SK-N-SH (cell line): Measurements from ENCODE around the gene PITPNB. TPM values are rescaled to one million over a fixed set of nuclear protein-coding genes. Genes with fewer than 3 reads are reported as not detected.

Source experiments
- CTCF ChIA-PET: fragments of 300-600, 350-600 bp; formaldehyde crosslinking; extraction: SDS; loops from one replicate; lab custom pipeline; 2021; lab: Yijun Ruan, JAX
- POLR2A ChIA-PET: fragments of 350-600 bp; sonication (Branson Sonifier 250); formaldehyde crosslinking; extraction: SDS; loops from one replicate; lab custom pipeline; 2020; ENCODE audit warnings: antibody characterized with exemption, inconsistent platforms; lab: Yijun Ruan, JAX
- DNase-seq: peaks from one replicate; pipeline ENCODE4 v3.0.0; 2012
- H2AFZ ChIP-seq: fragments of 200-600 bp; sonication (generic); 2 replicates; pipeline ENCODE4 v1.8.1; 2016; ENCODE audit warnings: antibody characterized with exemption, mild to moderate bottlenecking, low read depth
- H3F3A ChIP-seq: fragments of 200-600 bp; sonication (generic); replicated peaks from 2 replicates; pipeline ENCODE3; 2016; ENCODE audit warnings: antibody characterized with exemption, mild to moderate bottlenecking; ENCODE audit not compliant: insufficient read depth
- H3K27ac ChIP-seq, 2 experiments: fragments of 200-500 bp in 1 of 2; fragments of 200-600 bp in 1 of 2; sonication (Bioruptor generic) in 1 of 2; sonication (generic), shearing (Covaris generic) in 1 of 2; 2 replicates each; pipeline versions ENCODE4 v1.5.1 to v1.6.1; 2014 to 2016; ENCODE audit warnings: low read depth in 2 of 2, inconsistent platforms in 1 of 2, low read length in 1 of 2, mild to moderate bottlenecking in 1 of 2, mixed read lengths in 1 of 2
- H3K27me3 ChIP-seq: fragments of 200-600 bp; sonication (generic), shearing (Covaris generic); 2 replicates; pipeline ENCODE4 v1.6.1; 2016; ENCODE audit warnings: mixed run types; ENCODE audit not compliant: insufficient read depth
- H3K36me3 ChIP-seq, 2 experiments: fragments of 200-500 bp in 1 of 2; fragments of 200-600 bp in 1 of 2; sonication (Bioruptor generic) in 1 of 2; sonication (generic) in 1 of 2; replicated peaks in 1 of 2; 2 replicates each; pipeline versions ENCODE3 to v1.5.1; 2014 to 2016; ENCODE audit warnings: low read length in 1 of 2, mild to moderate bottlenecking in 1 of 2; ENCODE audit not compliant: insufficient read depth in 2 of 2, control insufficient read depth in 1 of 2
- H3K4me1 ChIP-seq, 2 experiments: fragments of 200-500 bp in 1 of 2; fragments of 200-600 bp in 1 of 2; sonication (Bioruptor generic) in 1 of 2; sonication (generic), shearing (Covaris generic) in 1 of 2; 2 replicates each; pipeline versions ENCODE4 v1.5.1 to v1.6.1; 2014 to 2016; ENCODE audit warnings: low read depth in 1 of 2, low read length in 1 of 2, mixed run types in 1 of 2; ENCODE audit not compliant: insufficient read depth in 2 of 2, control insufficient read depth in 1 of 2
- H3K4me2 ChIP-seq: fragments of 200-600 bp; sonication (generic), shearing (Covaris generic); 2 replicates; pipeline ENCODE4 v1.6.1; 2017; ENCODE audit warnings: mixed run types
- H3K4me3 ChIP-seq, 2 experiments: fragments of 200-500 bp in 1 of 2; fragments of 200-600 bp in 1 of 2; sonication (Bioruptor generic) in 1 of 2; sonication (generic), shearing (Covaris generic) in 1 of 2; 2 replicates each; pipeline versions ENCODE4 v1.5.1 to v1.8.1; 2014 to 2016; ENCODE audit warnings: low read depth in 2 of 2, inconsistent platforms in 1 of 2, low read length in 1 of 2, mild to moderate bottlenecking in 1 of 2, mixed read lengths in 1 of 2, moderate library complexity in 1 of 2
- H3K79me2 ChIP-seq: fragments of 200-600 bp; sonication (generic); 2 replicates; pipeline ENCODE4 v1.8.1; 2017; ENCODE audit warnings: mild to moderate bottlenecking; ENCODE audit not compliant: insufficient read depth
- H3K9ac ChIP-seq: fragments of 200-600 bp; sonication (generic); 2 replicates; pipeline ENCODE4 v1.6.1; 2017; ENCODE audit warnings: mixed run types
- H3K9me2 ChIP-seq: fragments of 200-600 bp; sonication (generic); 2 replicates; pipeline ENCODE4 v1.6.1; 2017; ENCODE audit warnings: mixed run types
- H3K9me3 ChIP-seq: fragments of 200-600 bp; sonication (generic); 2 replicates; pipeline ENCODE4 v1.6.1; 2017; ENCODE audit warnings: mixed run types, mild to moderate bottlenecking, moderate library complexity
- H4K20me1 ChIP-seq: fragments of 200-600 bp; sonication (generic); 2 replicates; pipeline ENCODE4 v1.6.1; 2017; ENCODE audit warnings: mild to moderate bottlenecking, mixed run types; ENCODE audit not compliant: insufficient read depth
- ELF1 ChIP-seq: IDR thresholded peaks from 2 replicates; pipeline ENCODE4 v1.4.0; 2012
- EP300 ChIP-seq, 2 experiments: IDR thresholded peaks; 2 replicates each; pipeline versions ENCODE4 v1.4.0 to v1.6.1; 2012; ENCODE audit warnings: borderline replicate concordance in 1 of 2, low read depth in 1 of 2, low read length in 1 of 2
- EZH2phosphoT487 ChIP-seq: fragments of 200-600 bp; sonication (generic); IDR thresholded peaks from 2 replicates; pipeline ENCODE4 v1.6.1; 2017; ENCODE audit warnings: low read depth, mixed run types, mild to moderate bottlenecking, antibody characterized with exemption, moderate library complexity, borderline replicate concordance
- FOSL2 ChIP-seq: IDR thresholded peaks from 2 replicates; pipeline ENCODE4 v1.4.0; 2012; ENCODE audit warnings: low read depth, mild to moderate bottlenecking, moderate library complexity, borderline replicate concordance
- FOXM1 ChIP-seq: IDR thresholded peaks from 2 replicates; pipeline ENCODE4 v1.4.0; 2012; ENCODE audit warnings: low read depth, mild to moderate bottlenecking
- GABPA ChIP-seq: IDR thresholded peaks from 2 replicates; pipeline ENCODE4 v1.4.0; 2012; ENCODE audit warnings: low read depth, mild to moderate bottlenecking
- GATA2 ChIP-seq: sonication (generic); formaldehyde crosslinking; IDR thresholded peaks from 2 replicates; pipeline ENCODE4 v1.5.0; 2020; ENCODE audit warnings: mild to moderate bottlenecking, missing genetic modification reagents
- JUND ChIP-seq: IDR thresholded peaks from 2 replicates; pipeline ENCODE4 v1.4.0; 2012
- NFIC ChIP-seq: IDR thresholded peaks from 2 replicates; pipeline ENCODE4 v1.4.0; 2012; ENCODE audit warnings: borderline replicate concordance
- NRF1 ChIP-seq: IDR thresholded peaks from 2 replicates; pipeline ENCODE4 v1.6.1; 2012; ENCODE audit warnings: low read depth, mild to moderate bottlenecking, low read length
- POLR2AphosphoS5 ChIP-seq: IDR thresholded peaks from 2 replicates; pipeline ENCODE4 v1.6.1; 2012; ENCODE audit warnings: low read depth, low read length
- REST ChIP-seq: IDR thresholded peaks from 2 replicates; pipeline ENCODE4 v1.6.1; 2012; ENCODE audit warnings: mild to moderate bottlenecking, low read depth, low read length, moderate library complexity
- RFX5 ChIP-seq: IDR thresholded peaks from 2 replicates; pipeline ENCODE4 v1.6.1; 2012; ENCODE audit warnings: mild to moderate bottlenecking, improper control_type of control experiment, low read length
- SIN3A ChIP-seq: IDR thresholded peaks from 2 replicates; pipeline ENCODE4 v1.6.1; 2012; ENCODE audit warnings: low read depth, mild to moderate bottlenecking, low read length, moderate library complexity, borderline replicate concordance
- SMC3 ChIP-seq: IDR thresholded peaks from 2 replicates; pipeline ENCODE4 v1.6.1; 2012; ENCODE audit warnings: low read depth, low read length, improper control_type of control experiment
- TEAD4 ChIP-seq: IDR thresholded peaks from 2 replicates; pipeline ENCODE4 v1.4.0; 2012; ENCODE audit warnings: mild to moderate bottlenecking, borderline replicate concordance; ENCODE audit not compliant: insufficient read depth
- YY1 ChIP-seq: IDR thresholded peaks from 2 replicates; pipeline ENCODE4 v1.4.0; 2012; ENCODE audit warnings: low read depth, mild to moderate bottlenecking
- WGBS: methylation state at CpG from one replicate; pipeline ENCODE4 v1.1.6; 2017; ENCODE audit warnings: low lambda C conversion rate; 5-methylcytosine and 5-hydroxymethylcytosine counted together
- polyA plus RNA-seq, 3 experiments: library from polyadenylated mRNA; depleted of rRNA; stranded (reverse); fragments of >200 nt; gene quantifications; 2 replicates each; pipeline ENCODE4 v1.2.3, GENCODE V29; 2012
- TF ChIP-seq, protein P1 (sequence below): IDR thresholded peaks from 2 replicates; pipeline ENCODE4 v1.4.0; 2012; ENCODE audit warnings: low read depth, borderline replicate concordance
- TF ChIP-seq, protein P2 (sequence below): fragments of 150-350 bp; IDR thresholded peaks from 2 replicates; pipeline ENCODE4 v1.6.1; 2017; ENCODE audit warnings: antibody characterized with exemption, low read length, low read depth, borderline replicate concordance
- TF ChIP-seq, protein P3 (sequence below): IDR thresholded peaks from 2 replicates; pipeline ENCODE4; 2012

Gene PITPNB
- polyA plus RNA-seq, 1 of the 3 experiments (the other 2 are of a cell fraction) = 32.3 TPM

DNA sequence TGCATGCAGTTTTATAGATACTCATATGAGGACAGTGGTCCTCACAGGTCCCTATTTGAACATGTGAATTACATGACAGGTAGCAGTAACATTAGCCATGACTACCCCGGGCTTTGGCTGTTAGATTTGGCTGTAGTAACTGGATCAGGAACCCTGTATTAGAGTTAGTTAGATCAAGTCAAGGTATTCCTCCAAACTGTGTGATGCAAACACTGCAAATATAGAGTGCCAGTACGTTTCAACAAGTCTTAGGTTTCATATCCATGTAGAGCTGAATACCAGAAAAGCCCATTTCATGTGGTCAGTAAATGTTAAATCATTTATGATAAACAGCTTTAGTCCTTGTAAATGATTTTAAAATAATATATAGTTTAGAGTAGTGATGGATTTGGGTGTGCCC, 29.5 kb upstream of the PITPNB start:
- Histone ChIP-seq H3K4me3 (no peak overlapping the region), H3K79me2 (no peaks in the 10 kb centered on the region), H3K36me3 (no peaks in the 10 kb centered on the region), H3K9me2 (no peaks in the 10 kb centered on the region), H3K27ac (no peak overlapping the region), H3F3A (no peaks in the 10 kb centered on the region), H3K4me2 (no peak overlapping the region), H3K9ac (no peak overlapping the region), H3K9me3 (no peaks in the 10 kb centered on the region), H4K20me1 (no peaks in the 10 kb centered on the region), H3K4me1 (peaks cover 0 to 12% of the 10 kb centered on the region in 2 experiments; a peak in 1 of 4 replicates), H2AFZ (no peak overlapping the region), H3K27me3 (no peaks in the 10 kb centered on the region)
- POLR2A ChIA-PET = no interaction called here
- 86% methylated on average over 2 of the region's 2 CpGs for WGBS
- CTCF ChIA-PET = interaction anchor here (1.4 to 2.0 kb wide), 2 partner anchors 14 to 62 kb away, joined by 3 to 8 read pairs; no protein-coding TSS in a partner anchor
- no peak for DNase-seq
- TF ChIP-seq EP300 (IDR thresholded peaks at IDR 0.05; ENCODE audit: borderline replicate concordance in 1 of 2, low read depth in 1 of 2, low read length in 1 of 2) (no peak), JUND (no peak), POLR2AphosphoS5 (no peak), FOXM1 (no peak), FOSL2 (no peak), YY1 (no peak), REST (no peak), EZH2phosphoT487 (no peak), GABPA (no peak), SMC3 (no peak)
- TF ChIP-seq, protein P1, sequence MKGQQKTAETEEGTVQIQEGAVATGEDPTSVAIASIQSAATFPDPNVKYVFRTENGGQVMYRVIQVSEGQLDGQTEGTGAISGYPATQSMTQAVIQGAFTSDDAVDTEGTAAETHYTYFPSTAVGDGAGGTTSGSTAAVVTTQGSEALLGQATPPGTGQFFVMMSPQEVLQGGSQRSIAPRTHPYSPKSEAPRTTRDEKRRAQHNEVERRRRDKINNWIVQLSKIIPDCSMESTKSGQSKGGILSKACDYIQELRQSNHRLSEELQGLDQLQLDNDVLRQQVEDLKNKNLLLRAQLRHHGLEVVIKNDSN = no peak
- TF ChIP-seq, protein P2, sequence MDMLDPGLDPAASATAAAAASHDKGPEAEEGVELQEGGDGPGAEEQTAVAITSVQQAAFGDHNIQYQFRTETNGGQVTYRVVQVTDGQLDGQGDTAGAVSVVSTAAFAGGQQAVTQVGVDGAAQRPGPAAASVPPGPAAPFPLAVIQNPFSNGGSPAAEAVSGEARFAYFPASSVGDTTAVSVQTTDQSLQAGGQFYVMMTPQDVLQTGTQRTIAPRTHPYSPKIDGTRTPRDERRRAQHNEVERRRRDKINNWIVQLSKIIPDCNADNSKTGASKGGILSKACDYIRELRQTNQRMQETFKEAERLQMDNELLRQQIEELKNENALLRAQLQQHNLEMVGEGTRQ = no peak

DNA sequence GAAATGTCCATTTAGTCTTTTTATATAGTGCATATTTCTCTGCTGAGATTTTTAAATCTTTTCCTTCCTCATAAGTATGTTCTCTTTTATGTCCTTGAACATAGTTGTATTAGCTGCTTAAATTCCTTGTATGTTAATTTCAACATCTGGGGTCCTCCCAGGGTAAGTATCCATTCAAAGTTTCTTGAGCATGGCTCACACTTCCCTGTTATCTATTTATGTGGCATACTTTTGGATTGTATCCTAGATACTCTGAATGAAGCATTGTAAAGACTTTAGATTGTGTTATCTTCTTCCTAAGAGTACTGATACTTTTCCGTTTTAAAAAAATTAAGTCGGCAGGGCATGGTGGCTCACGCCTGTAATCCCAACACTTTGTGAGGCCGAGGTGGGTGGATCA, 28.4 kb upstream of the PITPNB start:
- Histone ChIP-seq H3K9me2 (no peaks in the 10 kb centered on the region), H3K27ac (no peak overlapping the region), H3K9ac (no peak overlapping the region), H2AFZ (no peak overlapping the region), H3K9me3 (no peaks in the 10 kb centered on the region), H3K36me3 (no peaks in the 10 kb centered on the region), H3K27me3 (no peaks in the 10 kb centered on the region), H3K79me2 (no peaks in the 10 kb centered on the region), H3K4me2 (no peak overlapping the region), H3F3A (no peaks in the 10 kb centered on the region), H3K4me1 (peaks cover 0 to 8% of the 10 kb centered on the region in 2 experiments; a peak in 1 of 4 replicates), H4K20me1 (no peaks in the 10 kb centered on the region), H3K4me3 (no peak overlapping the region)
- 93% methylated on average over 4 of the region's 4 CpGs for WGBS
- no peak for TF ChIP-seq SIN3A
- TF ChIP-seq, protein P1 = no peak
- TF ChIP-seq NFIC = no peak
- TF ChIP-seq GATA2 = no peak
- no peak for TF ChIP-seq NRF1
- TF ChIP-seq RFX5 = no peak
- TF ChIP-seq GABPA = no peak
- no peak for TF ChIP-seq TEAD4
- no peak for TF ChIP-seq EP300 (IDR thresholded peaks at IDR 0.05; ENCODE audit: borderline replicate concordance in 1 of 2, low read depth in 1 of 2, low read length in 1 of 2)
- TF ChIP-seq ELF1 = no peak
- TF ChIP-seq, protein P3, sequence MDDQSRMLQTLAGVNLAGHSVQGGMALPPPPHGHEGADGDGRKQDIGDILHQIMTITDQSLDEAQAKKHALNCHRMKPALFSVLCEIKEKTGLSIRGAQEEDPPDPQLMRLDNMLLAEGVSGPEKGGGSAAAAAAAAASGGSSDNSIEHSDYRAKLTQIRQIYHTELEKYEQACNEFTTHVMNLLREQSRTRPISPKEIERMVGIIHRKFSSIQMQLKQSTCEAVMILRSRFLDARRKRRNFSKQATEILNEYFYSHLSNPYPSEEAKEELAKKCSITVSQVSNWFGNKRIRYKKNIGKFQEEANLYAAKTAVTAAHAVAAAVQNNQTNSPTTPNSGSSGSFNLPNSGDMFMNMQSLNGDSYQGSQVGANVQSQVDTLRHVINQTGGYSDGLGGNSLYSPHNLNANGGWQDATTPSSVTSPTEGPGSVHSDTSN = no peak
- ChIA-PET CTCF (interaction anchor here (1.6 to 2.0 kb wide), 2 partner anchors 12 to 61 kb away, joined by 4 to 8 read pairs; no protein-coding TSS in a partner anchor), POLR2A (no interaction called here)
- no peak for DNase-seq
